HG03159 (cell line): Measurements from ENCODE around the gene MIA3.
A peak's percentile ranks its signal among the peaks of the same experiment; 100 is the strongest.
"Not testable (repeated sequence)": the region's sequence is repeated elsewhere in the genome, so short reads cannot be mapped to it uniquely, and the experiment has no call there.

Experiments used
- ATAC-seq: cut with Tn5 transposase; IDR thresholded peaks from one replicate; pipeline ENCODE4 v1.9.1; 2021; ENCODE audit warnings: mild to moderate bottlenecking, moderate library complexity; ENCODE audit not compliant: unreplicated experiment

MIA3 gene, protein sequence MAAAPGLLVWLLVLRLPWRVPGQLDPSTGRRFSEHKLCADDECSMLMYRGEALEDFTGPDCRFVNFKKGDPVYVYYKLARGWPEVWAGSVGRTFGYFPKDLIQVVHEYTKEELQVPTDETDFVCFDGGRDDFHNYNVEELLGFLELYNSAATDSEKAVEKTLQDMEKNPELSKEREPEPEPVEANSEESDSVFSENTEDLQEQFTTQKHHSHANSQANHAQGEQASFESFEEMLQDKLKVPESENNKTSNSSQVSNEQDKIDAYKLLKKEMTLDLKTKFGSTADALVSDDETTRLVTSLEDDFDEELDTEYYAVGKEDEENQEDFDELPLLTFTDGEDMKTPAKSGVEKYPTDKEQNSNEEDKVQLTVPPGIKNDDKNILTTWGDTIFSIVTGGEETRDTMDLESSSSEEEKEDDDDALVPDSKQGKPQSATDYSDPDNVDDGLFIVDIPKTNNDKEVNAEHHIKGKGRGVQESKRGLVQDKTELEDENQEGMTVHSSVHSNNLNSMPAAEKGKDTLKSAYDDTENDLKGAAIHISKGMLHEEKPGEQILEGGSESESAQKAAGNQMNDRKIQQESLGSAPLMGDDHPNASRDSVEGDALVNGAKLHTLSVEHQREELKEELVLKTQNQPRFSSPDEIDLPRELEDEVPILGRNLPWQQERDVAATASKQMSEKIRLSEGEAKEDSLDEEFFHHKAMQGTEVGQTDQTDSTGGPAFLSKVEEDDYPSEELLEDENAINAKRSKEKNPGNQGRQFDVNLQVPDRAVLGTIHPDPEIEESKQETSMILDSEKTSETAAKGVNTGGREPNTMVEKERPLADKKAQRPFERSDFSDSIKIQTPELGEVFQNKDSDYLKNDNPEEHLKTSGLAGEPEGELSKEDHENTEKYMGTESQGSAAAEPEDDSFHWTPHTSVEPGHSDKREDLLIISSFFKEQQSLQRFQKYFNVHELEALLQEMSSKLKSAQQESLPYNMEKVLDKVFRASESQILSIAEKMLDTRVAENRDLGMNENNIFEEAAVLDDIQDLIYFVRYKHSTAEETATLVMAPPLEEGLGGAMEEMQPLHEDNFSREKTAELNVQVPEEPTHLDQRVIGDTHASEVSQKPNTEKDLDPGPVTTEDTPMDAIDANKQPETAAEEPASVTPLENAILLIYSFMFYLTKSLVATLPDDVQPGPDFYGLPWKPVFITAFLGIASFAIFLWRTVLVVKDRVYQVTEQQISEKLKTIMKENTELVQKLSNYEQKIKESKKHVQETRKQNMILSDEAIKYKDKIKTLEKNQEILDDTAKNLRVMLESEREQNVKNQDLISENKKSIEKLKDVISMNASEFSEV (N-terminal part only)

GRCh38 chr1:222618001-222618879 lies at the start of gene MIA3:
TSS of gene MIA3 (plus strand) at chr1:222618097. CDS start at chr1:222618111, 14 bp downstream.
- peak; percentile 58 for ATAC-seq

- no peak for ATAC-seq
Measured at GRCh38 chr1:222570837-222571236, 47.1 kb upstream of the MIA3 start.

- ATAC-seq, result no peak
Measured at GRCh38 chr1:222579316-222579715, 38.6 kb upstream of the MIA3 start.

DNA sequence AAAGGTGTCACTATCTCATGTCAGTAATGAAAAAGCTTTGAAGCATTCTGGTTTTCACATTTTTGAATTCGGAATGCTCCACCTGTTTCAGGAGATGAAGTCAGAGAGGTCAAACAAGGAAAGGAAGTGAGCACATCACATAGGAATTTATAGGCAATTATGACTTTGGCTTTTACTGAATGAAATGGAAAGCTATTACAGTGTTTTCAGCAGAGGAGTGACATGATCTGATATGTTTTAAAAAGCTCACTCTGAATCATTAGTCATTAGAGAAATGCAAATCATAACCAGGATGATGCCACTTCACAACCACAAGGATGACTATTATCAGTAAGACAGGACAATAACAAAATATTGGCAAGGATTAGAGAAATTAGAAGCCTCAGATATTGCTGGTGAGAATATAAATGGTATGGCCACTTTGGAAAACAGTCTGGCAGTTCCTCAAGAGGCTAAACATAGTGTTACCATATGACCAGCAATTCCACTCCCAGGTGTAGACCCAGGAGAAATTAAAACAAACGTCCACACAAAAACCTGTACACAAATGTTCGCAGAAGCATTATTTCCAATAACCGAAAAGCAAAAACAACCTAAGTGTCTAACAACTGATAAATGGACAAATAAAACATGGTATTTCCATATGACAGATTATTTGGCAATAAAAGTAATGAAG lies 35.7 kb upstream of the MIA3 start:
- ATAC-seq, result peak; percentile 59

DNA sequence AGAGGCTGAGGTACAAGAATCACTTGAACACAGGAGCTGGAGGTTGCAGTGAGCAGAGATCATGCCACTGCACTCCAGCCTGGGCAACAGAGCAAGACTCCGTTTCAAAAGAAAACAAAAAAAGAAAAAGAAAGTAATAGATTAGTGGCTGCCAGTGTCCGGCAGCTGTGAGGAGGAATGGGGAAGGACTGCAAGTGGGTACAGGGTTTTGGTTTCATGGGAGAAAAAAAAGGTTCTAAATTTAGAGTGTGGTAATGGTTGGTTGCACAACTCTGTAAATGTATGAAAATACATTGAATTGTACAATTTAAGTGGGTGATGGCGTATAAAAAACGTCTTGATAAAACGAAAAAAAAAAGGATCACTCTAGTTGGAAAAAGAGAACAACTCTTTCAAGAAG lies 34.8 kb upstream of the MIA3 start:
- ATAC-seq, result peak; percentile 90

GRCh38 chr1:222586842-222587241 lies 31.1 kb upstream of the MIA3 start:
- no peak for ATAC-seq

GRCh38 chr1:222588135-222588534 lies 29.8 kb upstream of the MIA3 start:
- no peak for ATAC-seq

DNA sequence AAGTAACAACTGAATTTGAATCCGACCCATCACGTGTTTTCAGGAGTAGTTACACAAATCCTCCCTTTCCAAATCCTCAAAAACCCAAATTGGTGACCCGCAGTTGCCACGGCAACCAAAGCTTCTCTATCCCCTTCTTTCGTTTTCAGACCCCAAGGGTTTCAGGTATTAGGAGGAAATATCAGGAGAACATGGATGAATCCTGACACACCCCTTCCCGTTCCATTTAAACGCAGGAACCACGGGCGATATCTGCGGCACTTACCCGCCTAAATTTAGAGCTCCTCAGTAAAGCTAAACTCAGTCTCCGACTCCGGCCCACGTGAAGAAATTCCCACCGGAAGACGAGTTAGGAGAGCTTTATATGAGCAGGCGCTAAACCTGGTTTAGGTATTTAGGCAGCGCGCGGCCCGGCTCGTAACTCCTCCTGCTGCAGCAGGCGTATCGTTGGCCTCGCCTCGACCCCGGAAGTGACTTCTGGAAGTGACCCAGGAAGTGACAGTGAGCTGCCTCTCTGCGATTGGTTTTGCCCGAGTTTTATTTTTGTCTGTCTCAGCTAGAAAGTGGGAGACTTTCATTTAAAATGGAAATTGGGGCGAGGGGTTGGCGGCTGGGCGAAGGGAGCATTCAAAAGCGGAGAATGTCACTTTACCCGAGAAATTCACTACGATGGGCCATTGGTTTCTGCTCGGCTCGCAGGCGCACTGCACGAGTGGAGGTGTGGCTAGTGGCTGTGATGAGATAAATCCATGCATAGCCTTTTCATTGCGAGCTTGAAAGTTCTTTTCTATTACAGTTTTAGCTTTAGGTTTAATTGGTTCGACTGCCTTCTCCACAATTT lies 28.2 kb upstream of the MIA3 start, which contains the start of gene TAF1A:
Gene TAF1A, minus strand, starts transcription at position 472 of the 841 bp plus-strand sequence.
- ATAC-seq, result peak; percentile 100

DNA sequence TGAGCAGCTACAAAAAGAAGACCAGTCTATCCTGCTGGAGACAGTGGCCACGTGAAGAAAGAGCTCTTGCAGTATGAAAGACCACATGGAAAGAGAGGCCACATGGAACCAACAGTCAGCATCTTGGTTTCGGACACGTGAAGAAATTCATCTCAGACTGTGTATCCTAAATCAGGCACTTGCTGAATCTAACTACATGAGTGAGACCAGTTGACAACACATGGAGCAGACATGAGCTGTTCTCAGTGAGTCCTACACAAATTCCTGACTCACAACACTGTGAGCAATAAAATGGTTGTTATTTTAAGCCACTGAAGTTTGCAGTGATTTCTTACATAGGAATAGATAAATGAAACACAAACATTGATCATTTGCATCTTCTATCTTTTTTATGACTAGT lies 25.7 kb upstream of the MIA3 start:
- no peak for ATAC-seq

DNA sequence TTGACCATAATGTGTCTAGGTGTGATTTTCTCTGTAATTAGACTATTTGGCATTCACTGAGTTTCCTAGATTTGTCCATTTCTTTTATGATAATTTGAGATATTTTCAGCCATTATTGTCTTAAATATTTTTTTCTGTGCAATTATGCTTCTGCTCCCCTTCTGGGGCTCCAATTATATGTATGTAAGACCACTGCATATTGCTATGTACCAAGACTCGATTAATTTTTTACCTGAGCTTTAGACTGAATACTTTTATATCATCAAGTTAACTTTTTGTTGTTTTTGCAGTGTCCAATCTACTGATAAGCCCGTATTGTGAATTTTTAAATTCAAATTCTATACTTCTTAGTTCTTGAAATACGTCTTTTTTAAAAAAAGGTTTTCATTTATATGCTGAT lies 23.1 kb upstream of the MIA3 start:
- ATAC-seq, result no peak

DNA sequence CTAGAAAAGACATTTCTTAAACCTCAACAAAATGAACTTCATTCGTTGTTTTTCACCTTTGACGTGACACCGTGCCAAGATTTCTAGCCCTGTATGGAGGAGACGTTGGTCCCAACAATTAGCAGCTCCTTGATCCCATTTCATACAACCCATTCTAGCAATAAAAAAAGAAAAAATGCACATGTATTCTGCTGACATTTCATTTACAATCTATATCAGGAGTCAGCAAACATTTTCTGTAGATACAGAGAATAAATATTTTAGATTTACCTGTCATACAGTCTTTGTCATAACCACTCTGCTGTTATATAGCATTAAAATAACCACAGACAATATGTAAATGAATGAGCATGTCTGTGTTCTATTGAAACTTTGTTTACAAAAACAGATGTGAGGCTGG lies 21.2 kb upstream of the MIA3 start:
- no peak for ATAC-seq

DNA sequence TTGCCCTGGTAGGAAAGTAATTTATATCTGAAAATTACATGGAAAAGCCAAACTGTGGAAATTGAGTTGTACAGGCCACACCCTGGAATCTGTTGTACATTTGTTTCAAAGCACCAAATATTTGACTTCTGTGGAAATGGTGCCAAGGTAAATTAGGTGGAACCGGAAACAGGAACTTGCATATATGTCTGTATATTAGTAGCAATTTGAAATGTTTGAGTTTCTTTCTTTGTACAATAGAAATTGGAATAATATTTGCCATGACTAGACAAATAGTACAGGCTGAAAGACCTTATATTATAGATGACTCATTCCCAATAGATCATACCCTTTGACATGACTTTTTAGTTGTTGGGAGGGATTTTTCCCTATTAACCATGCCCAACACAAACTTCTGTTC lies 17.6 kb upstream of the MIA3 start:
- no peak for ATAC-seq

DNA sequence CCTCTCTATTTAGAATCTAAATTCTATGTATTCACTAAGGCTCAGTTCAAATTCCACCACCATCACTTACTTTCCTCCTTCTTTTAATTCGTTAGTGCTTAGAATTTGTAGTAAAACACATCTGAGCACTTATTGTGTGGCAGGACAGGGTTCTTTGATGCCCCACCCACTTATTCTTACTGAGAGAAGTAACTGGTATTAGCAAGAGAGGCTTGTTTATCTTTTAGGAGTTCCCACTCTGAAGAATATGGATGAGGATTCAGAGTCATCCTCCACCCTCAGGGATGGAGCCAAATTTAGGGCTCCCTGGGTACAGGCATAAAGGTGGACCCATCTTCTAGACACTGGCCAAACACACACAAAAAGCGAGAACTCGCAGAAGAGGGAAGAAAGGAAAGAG lies 16.6 kb upstream of the MIA3 start:
- ATAC-seq, result no peak

DNA sequence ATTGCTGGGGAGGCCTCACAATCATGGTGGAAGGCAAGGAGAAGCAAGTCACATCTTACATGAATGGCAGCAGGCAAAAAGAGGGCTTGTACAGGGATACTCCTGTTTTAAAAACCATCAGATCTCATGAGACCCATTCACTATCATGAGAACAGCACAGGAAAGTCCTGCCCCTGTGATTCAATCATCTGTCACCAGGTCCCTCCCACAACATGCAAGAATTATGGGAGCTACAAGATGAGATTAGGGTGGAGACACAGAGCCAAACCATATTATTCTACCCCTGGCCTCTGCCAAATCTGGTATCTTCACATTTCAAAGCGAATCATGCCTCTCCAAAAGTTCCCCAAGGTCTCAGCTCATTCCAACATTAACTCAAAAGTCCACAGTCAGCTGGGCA lies 11.1 kb upstream of the MIA3 start:
- no peak for ATAC-seq

DNA sequence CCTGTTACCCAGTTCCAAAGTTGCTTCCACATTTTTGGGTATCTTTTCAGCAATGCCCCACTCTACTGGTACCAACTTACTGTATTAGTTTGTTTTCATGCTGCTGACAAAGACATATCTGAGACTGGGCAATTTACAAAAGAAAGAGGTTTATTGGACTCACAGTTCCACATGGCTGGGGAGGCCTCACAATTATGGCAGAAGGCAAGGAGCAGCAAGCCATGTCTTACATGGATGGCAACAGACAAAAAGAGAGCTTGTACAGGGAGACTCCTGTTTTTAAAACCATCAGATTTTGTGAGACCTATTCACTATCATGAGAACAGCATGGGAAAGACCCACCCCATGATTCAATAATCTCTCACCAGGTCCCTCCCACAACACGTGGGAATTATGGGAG lies 8.8 kb upstream of the MIA3 start:
- ATAC-seq, result not testable (repeated sequence)

DNA sequence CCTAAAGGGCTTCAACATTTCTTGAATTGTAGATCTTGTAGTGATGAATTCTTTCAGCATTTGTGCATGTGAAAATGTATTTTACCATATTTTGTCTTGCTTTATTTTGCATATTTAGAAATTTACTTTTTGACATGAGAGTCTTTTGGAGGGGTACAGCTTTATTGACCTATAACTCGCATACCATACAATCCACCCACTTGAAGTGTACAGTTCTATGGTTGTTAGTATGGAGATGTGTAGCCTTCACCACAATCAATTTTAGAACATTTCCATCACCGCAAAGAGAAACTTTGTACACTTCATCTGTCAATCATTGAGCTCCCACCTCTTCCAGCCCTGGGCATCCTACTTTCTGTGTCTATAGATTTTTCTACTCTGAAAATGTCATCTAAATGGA lies 7.2 kb upstream of the MIA3 start:
- no peak for ATAC-seq

DNA sequence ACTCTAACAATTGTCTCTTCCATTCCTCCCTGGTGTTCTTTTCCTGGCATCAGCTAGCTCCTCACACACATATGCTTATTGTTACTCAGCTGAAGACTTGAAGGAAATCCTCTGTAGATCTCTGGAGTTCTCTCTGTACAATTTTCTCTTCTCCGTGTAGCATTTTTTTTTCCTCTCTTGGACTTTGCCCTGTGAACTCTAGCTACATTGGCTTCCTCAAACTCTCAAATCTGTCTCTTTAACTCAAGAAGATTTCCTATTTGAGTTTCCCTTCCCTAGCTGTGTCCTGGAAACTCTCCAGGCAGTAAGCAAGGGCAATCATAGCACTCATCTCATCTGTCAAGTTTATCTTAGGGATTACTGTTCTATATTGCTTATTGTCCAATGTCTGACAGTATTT lies 4.3 kb upstream of the MIA3 start:
- ATAC-seq, result no peak

GRCh38 chr1:222616525-222616924 lies 1.4 kb upstream of the MIA3 start:
- no peak for ATAC-seq
